HEK293 (cell line): ENCODE results near the gene SYNE1.

Experiments
- EGR2 ChIP-seq: fragments of 450-650 bp; formaldehyde crosslinking; IDR thresholded peaks from 2 replicates; pipeline ENCODE4 v1.5.1; 2016; ENCODE audit warnings: low read depth, missing biosample characterization, missing genetic modification characterization
- GFI1B ChIP-seq: fragments of 450-650 bp; formaldehyde crosslinking; IDR thresholded peaks from 2 replicates; pipeline ENCODE4 v1.5.1; 2016; ENCODE audit warnings: missing biosample characterization, missing genetic modification characterization
- GLIS2 ChIP-seq: fragments of 450-650 bp; formaldehyde crosslinking; IDR thresholded peaks from 2 replicates; pipeline ENCODE4 v1.5.1; 2016; ENCODE audit warnings: missing biosample characterization, missing genetic modification characterization
- KLF1 ChIP-seq: fragments of 450-650 bp; formaldehyde crosslinking; IDR thresholded peaks from 2 replicates; pipeline ENCODE4 v1.5.1; 2016; ENCODE audit warnings: missing biosample characterization, missing genetic modification characterization
- KLF10 ChIP-seq: fragments of 450-650 bp; IDR thresholded peaks from 2 replicates; pipeline ENCODE4 v1.5.1; 2018; ENCODE audit warnings: missing biosample characterization, mild to moderate bottlenecking, missing genetic modification characterization
- KLF7 ChIP-seq: fragments of 450-650 bp; formaldehyde crosslinking; IDR thresholded peaks from 2 replicates; pipeline ENCODE4 v1.5.1; 2016; ENCODE audit warnings: missing biosample characterization, missing genetic modification characterization, borderline replicate concordance
- KLF9 ChIP-seq: fragments of 450-650 bp; formaldehyde crosslinking; IDR thresholded peaks from 2 replicates; pipeline ENCODE4 v1.5.1; 2016; ENCODE audit warnings: missing biosample characterization, missing genetic modification characterization, low read depth
- OSR2 ChIP-seq: fragments of 450-650 bp; formaldehyde crosslinking; IDR thresholded peaks from 2 replicates; pipeline ENCODE4 v1.5.1; 2016; ENCODE audit warnings: missing biosample characterization, missing genetic modification characterization
- SP7 ChIP-seq: fragments of 450-650 bp; formaldehyde crosslinking; IDR thresholded peaks from 2 replicates; pipeline ENCODE4 v1.5.1; 2016; ENCODE audit warnings: missing biosample characterization, missing genetic modification characterization
- ZBTB17 ChIP-seq: fragments of 450-650 bp; formaldehyde crosslinking; IDR thresholded peaks from 2 replicates; pipeline ENCODE4 v1.5.1; 2016; ENCODE audit warnings: missing biosample characterization, missing genetic modification characterization
- ZBTB21 ChIP-seq: fragments of 450-650 bp; formaldehyde crosslinking; IDR thresholded peaks from 2 replicates; pipeline ENCODE4 v1.5.1; 2017; ENCODE audit warnings: missing biosample characterization, missing genetic modification characterization
- ZBTB48 ChIP-seq: fragments of 450-650 bp; formaldehyde crosslinking; IDR thresholded peaks from 2 replicates; pipeline ENCODE4 v1.5.1; 2016; ENCODE audit warnings: missing biosample characterization, missing genetic modification characterization
- ZBTB8A ChIP-seq: fragments of 450-650 bp; formaldehyde crosslinking; IDR thresholded peaks from 2 replicates; pipeline ENCODE4 v1.5.1; 2016; ENCODE audit warnings: missing biosample characterization, missing genetic modification characterization
- ZNF148 ChIP-seq: fragments of 450-650 bp; formaldehyde crosslinking; IDR thresholded peaks from 2 replicates; pipeline ENCODE4 v1.5.0; 2017; ENCODE audit warnings: missing biosample characterization, missing genetic modification characterization, borderline replicate concordance
- ZNF16 ChIP-seq: fragments of 450-650 bp; formaldehyde crosslinking; IDR thresholded peaks from 2 replicates; pipeline ENCODE4 v1.5.1; 2016; ENCODE audit warnings: low read depth, missing biosample characterization, missing genetic modification characterization
- ZNF19 ChIP-seq: fragments of 450-650 bp; formaldehyde crosslinking; IDR thresholded peaks from 2 replicates; pipeline ENCODE4; 2016; ENCODE audit warnings: missing biosample characterization, missing genetic modification characterization, low read depth
- ZNF2 ChIP-seq: fragments of 450-650 bp; formaldehyde crosslinking; IDR thresholded peaks from 2 replicates; pipeline ENCODE4 v1.5.1; 2016; ENCODE audit warnings: missing biosample characterization, missing genetic modification characterization
- ZNF350 ChIP-seq: fragments of 450-650 bp; formaldehyde crosslinking; IDR thresholded peaks from 2 replicates; pipeline ENCODE4 v1.5.0; 2017; ENCODE audit warnings: missing biosample characterization, mild to moderate bottlenecking, missing genetic modification characterization
- ZNF362 ChIP-seq: fragments of 450-650 bp; formaldehyde crosslinking; IDR thresholded peaks from 2 replicates; pipeline ENCODE4 v1.5.1; 2016; ENCODE audit warnings: missing biosample characterization, missing genetic modification characterization
- ZNF426 ChIP-seq: fragments of 450-650 bp; formaldehyde crosslinking; IDR thresholded peaks from 2 replicates; pipeline ENCODE4 v1.5.1; 2017; ENCODE audit warnings: missing biosample characterization, missing genetic modification characterization, mild to moderate bottlenecking, inconsistent platforms, moderate library complexity
- ZNF488 ChIP-seq: fragments of 450-650 bp; formaldehyde crosslinking; IDR thresholded peaks from 2 replicates; pipeline ENCODE4 v1.5.1; 2016; ENCODE audit warnings: missing biosample characterization, missing genetic modification characterization
- ZNF501 ChIP-seq: fragments of 450-650 bp; formaldehyde crosslinking; IDR thresholded peaks from 2 replicates; pipeline ENCODE4 v1.5.1; 2016; ENCODE audit warnings: missing biosample characterization, missing genetic modification characterization
- ZNF510 ChIP-seq: fragments of 450-650 bp; formaldehyde crosslinking; IDR thresholded peaks from 2 replicates; pipeline ENCODE4 v1.5.1; 2018; ENCODE audit warnings: mild to moderate bottlenecking, missing genetic modification characterization, missing biosample characterization; ENCODE audit not compliant: insufficient replicate concordance
- ZNF529 ChIP-seq: fragments of 450-650 bp; formaldehyde crosslinking; IDR thresholded peaks from 2 replicates; pipeline ENCODE4 v1.5.1; 2017; ENCODE audit warnings: missing genetic modification characterization, missing biosample characterization; ENCODE audit not compliant: insufficient replicate concordance
- ZNF555 ChIP-seq: fragments of 450-650 bp; formaldehyde crosslinking; conservative IDR thresholded peaks from 2 replicates; pipeline ENCODE4 v1.5.1; 2017; ENCODE audit warnings: missing biosample characterization, mild to moderate bottlenecking, missing genetic modification characterization, inconsistent platforms
- ZNF560 ChIP-seq: fragments of 450-650 bp; formaldehyde crosslinking; IDR thresholded peaks from 2 replicates; pipeline ENCODE4 v1.5.1; 2017; ENCODE audit warnings: missing biosample characterization, missing genetic modification characterization, borderline replicate concordance
- ZNF600 ChIP-seq: fragments of 450-650 bp; formaldehyde crosslinking; IDR thresholded peaks from 2 replicates; pipeline ENCODE4 v1.5.1; 2016; ENCODE audit warnings: missing biosample characterization, missing genetic modification characterization
- ZNF623 ChIP-seq: fragments of 450-650 bp; formaldehyde crosslinking; IDR thresholded peaks from 2 replicates; pipeline ENCODE4 v1.5.1; 2016; ENCODE audit warnings: missing biosample characterization, missing genetic modification characterization
- ZNF626 ChIP-seq: fragments of 450-650 bp; sonication (Bioruptor Pico); formaldehyde crosslinking; IDR thresholded peaks from 2 replicates; pipeline ENCODE4 v1.5.1; 2018; ENCODE audit warnings: missing biosample characterization, missing genetic modification characterization, inconsistent platforms
- ZNF658 ChIP-seq: fragments of 450-650 bp; formaldehyde crosslinking; IDR thresholded peaks from 2 replicates; pipeline ENCODE4; 2016; ENCODE audit warnings: missing biosample characterization, missing genetic modification characterization
- ZNF776 ChIP-seq: fragments of 450-650 bp; formaldehyde crosslinking; IDR thresholded peaks from 2 replicates; pipeline ENCODE4 v1.5.0; 2017; ENCODE audit warnings: missing biosample characterization, missing genetic modification characterization, borderline replicate concordance
- ZNF792 ChIP-seq: fragments of 450-650 bp; formaldehyde crosslinking; IDR thresholded peaks from 2 replicates; pipeline ENCODE4 v1.5.1; 2016; ENCODE audit warnings: missing biosample characterization, missing genetic modification characterization
- ZNF843 ChIP-seq: fragments of 450-650 bp; formaldehyde crosslinking; IDR thresholded peaks from 2 replicates; pipeline ENCODE4 v1.5.1; 2016; ENCODE audit warnings: missing biosample characterization, missing genetic modification characterization
- ZSCAN5A ChIP-seq: fragments of 450-650 bp; formaldehyde crosslinking; IDR thresholded peaks from 2 replicates; pipeline ENCODE4 v1.5.1; 2016; ENCODE audit warnings: missing biosample characterization, missing genetic modification characterization
- ZXDB ChIP-seq: fragments of 450-650 bp; formaldehyde crosslinking; IDR thresholded peaks from 2 replicates; pipeline ENCODE4 v1.5.1; 2016; ENCODE audit warnings: missing biosample characterization, missing genetic modification characterization

The SYNE1 gene

GRCh38 chr6:152094992-152095592 lies 542.1 kb downstream of the SYNE1 start (continued):
- peak; percentile 48; the same call in 1 of the 2 replicates for TF ChIP-seq ZNF600
- TF ChIP-seq ZNF529 (tag by site-specific recombination): no peak
- TF ChIP-seq ZNF19: no peak
- TF ChIP-seq KLF9: peak; percentile 69
- no peak for TF ChIP-seq ZNF560
- TF ChIP-seq SP7 (tag by site-specific recombination): peak; percentile 93
- TF ChIP-seq KLF7 (tag by site-specific recombination): no peak
- peak; percentile 46 for TF ChIP-seq OSR2 (tag by site-specific recombination)
- TF ChIP-seq KLF1 (tag by site-specific recombination): no peak
- TF ChIP-seq ZNF623: no peak
- no peak for TF ChIP-seq ZNF776 (tag by site-specific recombination)
- no peak for TF ChIP-seq ZNF658
- no peak for TF ChIP-seq ZNF362
- no peak for TF ChIP-seq ZNF148 (tag by site-specific recombination)
- no peak for TF ChIP-seq ZNF16 (tag by site-specific recombination)
- TF ChIP-seq KLF10 (tag by site-specific recombination): peak; percentile 78
- TF ChIP-seq ZNF626: no peak
- TF ChIP-seq ZNF792 (tag by site-specific recombination): no peak
- TF ChIP-seq ZBTB8A (tag by site-specific recombination): no peak
- TF ChIP-seq ZXDB (tag by site-specific recombination): peak; percentile 70
- peak; percentile 61 for TF ChIP-seq ZBTB17 (tag by site-specific recombination)
- peak; percentile 63 for TF ChIP-seq ZNF843 (tag by site-specific recombination)
- TF ChIP-seq ZBTB21 (tag by site-specific recombination): peak; percentile 34; the same call in 1 of the 2 replicates
- TF ChIP-seq ZNF488 (tag by site-specific recombination): no peak
- no peak for TF ChIP-seq GLIS2 (tag by site-specific recombination)
- TF ChIP-seq ZNF510 (tag by site-specific recombination): no peak
- peak; percentile 48; the same call in 1 of the 2 replicates for TF ChIP-seq ZBTB48 (tag by site-specific recombination)
- TF ChIP-seq ZNF501: no peak
- TF ChIP-seq ZNF350: no peak
- TF ChIP-seq ZSCAN5A: no peak
- TF ChIP-seq EGR2 (tag by site-specific recombination): no peak
- peak; percentile 8; the same call in 1 of the 2 replicates for TF ChIP-seq GFI1B (tag by site-specific recombination)
- no peak for TF ChIP-seq ZNF2 (tag by site-specific recombination)
- no peak for TF ChIP-seq ZNF555
- no peak for TF ChIP-seq ZNF426
